ENCODE measurements around the gene DEFB124. TPM values are rescaled to one million over a fixed set of nuclear protein-coding genes. Genes with fewer than 3 reads are reported as not detected.

Gene DEFB124
- total RNA-seq, result 2.1 TPM in 1 of 2 replicates, not detected in the other

GRCh38 chr20:31474758-31475427, at the start of gene DEFB124, which contains the start of gene REM1:
Gene DEFB124 (minus strand): TSS chr20:31475127. CDS start chr20:31473013, 2,114 bp downstream.
Gene REM1 (plus strand): TSS chr20:31475288. CDS start chr20:31476446, 1,158 bp downstream.

DNA sequence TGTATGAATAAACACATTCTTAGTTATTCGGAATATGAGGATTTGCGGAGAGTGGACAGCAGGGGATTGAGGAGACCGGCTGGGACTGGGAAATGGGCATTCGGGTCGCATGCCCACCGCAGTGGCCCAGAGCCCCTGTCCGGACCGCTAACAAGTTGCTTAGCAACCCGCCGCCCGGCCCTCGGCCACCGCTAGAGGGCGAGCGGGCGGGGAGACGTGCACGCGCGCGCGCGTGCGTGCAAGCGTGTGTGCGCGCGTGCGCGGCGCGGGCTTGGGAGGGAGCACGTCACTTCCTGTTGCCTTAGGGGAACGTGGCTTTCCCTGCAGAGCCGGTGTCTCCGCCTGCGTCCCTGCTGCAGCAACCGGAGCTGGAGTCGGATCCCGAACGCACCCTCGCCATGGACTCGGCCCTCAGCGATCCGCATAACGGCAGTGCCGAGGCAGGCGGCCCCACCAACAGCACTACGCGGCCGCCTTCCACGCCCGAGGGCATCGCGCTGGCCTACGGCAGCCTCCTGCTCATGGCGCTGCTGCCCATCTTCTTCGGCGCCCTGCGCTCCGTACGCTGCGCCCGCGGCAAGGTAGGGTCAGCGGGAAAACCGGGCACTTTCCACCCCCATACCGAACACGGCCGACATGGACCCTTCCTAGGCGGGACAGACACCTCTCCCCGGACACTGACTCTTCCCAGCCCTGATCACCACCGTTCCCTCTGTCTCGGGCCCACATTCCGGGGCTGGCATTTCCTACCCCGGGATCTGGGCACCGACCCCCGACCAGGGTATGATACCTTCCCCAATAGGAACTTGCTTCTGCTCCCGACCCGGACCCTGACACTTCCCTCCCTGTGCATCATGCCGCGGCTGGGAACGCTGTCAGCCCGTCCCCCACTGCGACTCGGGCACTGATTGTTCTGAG, 39.5 kb upstream of the DEFB124 start, which contains the start of gene HM13:
TSS of gene HM13 (plus strand) at position 289 of the 918 bp plus-strand sequence. CDS start at position 399, 110 bp downstream.

GRCh38 chr20:31440012-31440659, 34.8 kb downstream of the DEFB124 start, which contains the start of gene DEFB123:
Gene DEFB123 (plus strand): TSS chr20:31440632. CDS start chr20:31440699, 67 bp downstream.

Other genes with a start within 250 kb of the DEFB124 start
- not detected in 2 replicates for gene DEFB115, start 217.5 kb downstream of the DEFB124 start, total RNA-seq
- not detected in 2 replicates for gene DEFB116, start 166.5 kb downstream of the DEFB124 start, total RNA-seq
- not detected in 2 replicates for gene DEFB118, start 106.5 kb downstream of the DEFB124 start, total RNA-seq
- gene DEFB119, start 84.5 kb downstream of the DEFB124 start, total RNA-seq, result not detected in 2 replicates
- gene DEFB121, start 68.9 kb downstream of the DEFB124 start, total RNA-seq, result not detected in 2 replicates
- gene DEFB123, start 34.5 kb downstream of the DEFB124 start, total RNA-seq, result not detected in 2 replicates
- 1.1 and 4.1 TPM in 2 replicates for gene REM1, start 161 bp upstream of the DEFB124 start, total RNA-seq
- gene HM13, start 39.3 kb upstream of the DEFB124 start, total RNA-seq, result 80.9 and 109 TPM in 2 replicates
- gene ID1, start 130.2 kb upstream of the DEFB124 start, total RNA-seq, result 150 and 254 TPM in 2 replicates
- 0.23 TPM in 1 of 2 replicates, not detected in the other for gene COX4I2, start 162.8 kb upstream of the DEFB124 start, total RNA-seq
- 50.5 and 86.2 TPM in 2 replicates for gene BCL2L1, start 247.7 kb upstream of the DEFB124 start, total RNA-seq